Muscle layer of duodenum (tissue), 2 donors: ENCODE data around the gene CBLN3.

Experiments
- H3K27ac ChIP-seq: one replicate; pipeline ENCODE4 v1.7.0; 2013; ENCODE audit warnings: mild to moderate bottlenecking, low read length
- H3K27me3 ChIP-seq: one replicate; pipeline ENCODE4 v1.7.0; 2013; ENCODE audit warnings: low read depth, mild to moderate bottlenecking, control low read depth, low read length
- H3K36me3 ChIP-seq, 2 donors: one replicate each; pipeline ENCODE4 v1.7.0; 2013; ENCODE audit warnings: low read length in 2 of 2, control low read depth in 1 of 2, mild to moderate bottlenecking in 1 of 2; ENCODE audit not compliant: insufficient read depth in 2 of 2, control insufficient read depth in 1 of 2
- H3K4me1 ChIP-seq, 2 donors: one replicate each; pipeline ENCODE4 v1.7.0; 2013; ENCODE audit warnings: low read length in 2 of 2, mild to moderate bottlenecking in 2 of 2, control low read depth in 1 of 2, moderate library complexity in 1 of 2; ENCODE audit not compliant: insufficient read depth in 2 of 2, control insufficient read depth in 1 of 2
- H3K4me3 ChIP-seq, 2 donors: one replicate each; pipeline ENCODE4 v1.7.0; 2013; ENCODE audit warnings: low read length in 2 of 2, low read depth in 1 of 2, mild to moderate bottlenecking in 1 of 2
- H3K9me3 ChIP-seq, 2 donors: one replicate each; pipeline ENCODE4 v1.7.0; 2013; ENCODE audit warnings: low read length in 2 of 2, control low read depth in 1 of 2, mild to moderate bottlenecking in 1 of 2; ENCODE audit not compliant: control insufficient read depth in 1 of 2
- donor health status: healthy.

CBLN3 gene

DNA sequence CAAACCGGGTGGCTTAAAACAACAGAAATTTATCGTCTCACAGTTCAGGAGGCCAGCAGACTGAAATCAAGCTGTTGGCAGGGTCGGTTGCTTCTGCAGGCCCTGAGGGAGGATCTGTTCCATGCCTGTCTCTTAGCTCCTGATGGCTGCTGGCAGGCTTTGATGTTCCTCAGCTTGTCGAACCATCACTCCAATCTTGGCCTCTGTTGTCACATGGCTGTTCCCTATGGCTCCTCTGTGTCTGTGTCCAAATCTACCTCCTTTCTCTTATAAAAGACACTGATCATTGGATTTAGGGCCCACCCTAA is 47.5 kb downstream of the CBLN3 start:
- H3K27me3 ChIP-seq: no peaks in the 10 kb centered on the region
- no peaks in the 10 kb centered on the region for H3K36me3 ChIP-seq
- no peak overlapping the region for H3K4me3 ChIP-seq
- no peak overlapping the region for H3K27ac ChIP-seq
- peaks cover 0 to 10% of the 10 kb centered on the region in 2 donors for H3K4me1 ChIP-seq
- H3K9me3 ChIP-seq: no peaks in the 10 kb centered on the region

DNA sequence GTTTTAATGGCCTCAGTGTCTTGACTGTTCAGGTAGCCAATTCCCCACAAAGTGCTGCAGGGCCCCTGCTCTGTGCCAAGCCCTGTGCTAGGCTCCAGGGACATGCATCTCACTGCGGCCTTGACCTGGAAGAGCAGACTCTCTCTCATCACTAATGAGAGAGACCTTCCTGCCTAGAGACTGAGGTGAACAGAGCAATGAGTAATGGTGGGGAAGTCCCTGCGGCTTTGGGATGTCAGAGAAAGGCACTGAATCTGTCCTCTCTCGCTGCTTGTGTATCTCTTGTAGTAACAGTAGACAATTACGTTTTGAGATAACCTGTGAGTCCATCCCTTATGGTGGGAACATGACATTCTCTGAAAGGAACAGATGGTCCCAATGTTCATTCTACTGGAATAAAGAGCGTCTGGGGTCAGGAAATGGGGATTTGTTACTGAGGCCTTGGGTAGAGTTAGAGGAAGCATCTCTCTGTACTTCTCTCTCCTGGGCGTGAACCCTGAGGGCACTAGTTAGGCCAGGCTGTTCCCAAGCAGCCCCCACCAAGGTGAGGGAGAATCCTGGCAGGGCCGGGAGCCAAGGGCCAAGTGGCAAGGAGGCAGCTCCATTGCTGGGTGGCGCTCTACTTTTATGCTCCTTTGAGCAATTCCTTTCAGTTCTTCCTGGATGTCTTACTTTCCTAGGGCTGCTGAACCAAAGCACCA is 48.0 kb downstream of the CBLN3 start:
- Histone ChIP-seq H3K27me3 (no peaks in the 10 kb centered on the region), H3K27ac (no peak overlapping the region)

DNA sequence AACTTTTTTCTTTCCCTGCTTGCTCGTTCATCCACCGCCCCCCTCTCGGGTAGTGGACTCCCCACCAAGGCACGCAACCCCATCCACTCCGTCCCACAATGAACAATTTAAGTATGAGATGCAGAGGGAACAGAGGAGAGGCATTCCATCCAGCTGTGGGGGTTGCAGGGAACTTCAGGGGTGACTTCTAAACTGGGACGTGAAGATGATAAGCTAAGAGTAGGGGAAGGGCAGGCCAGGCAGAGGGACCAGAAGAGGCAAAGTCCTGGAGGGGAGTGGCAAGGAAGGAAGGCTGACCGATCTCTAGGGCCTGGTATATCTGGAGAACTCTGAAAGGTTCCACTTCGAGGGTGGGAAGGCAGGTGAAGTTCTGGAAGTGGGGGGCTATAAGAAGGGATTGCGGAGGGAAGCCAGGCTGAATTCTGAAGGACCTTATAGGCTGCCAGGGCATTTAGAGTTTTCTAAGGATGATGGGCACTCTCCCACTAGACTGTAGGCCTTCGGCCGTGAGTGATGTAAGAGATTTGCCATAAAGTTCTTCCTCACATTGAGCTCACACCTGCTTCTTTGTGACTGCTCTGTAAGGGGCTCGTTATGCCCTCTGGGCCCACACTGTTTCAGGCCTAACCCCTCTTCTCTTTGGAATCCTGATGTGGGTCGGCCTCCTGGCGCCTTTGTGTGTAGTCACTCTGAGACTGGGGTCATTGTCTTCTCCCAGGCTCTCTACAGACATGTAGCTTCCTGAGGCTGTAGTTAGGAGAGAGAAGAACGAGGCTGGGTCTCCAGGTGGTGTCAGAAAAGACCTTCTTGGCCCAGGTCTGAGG is 49.3 kb downstream of the CBLN3 start:
- Histone ChIP-seq H3K9me3 (no peaks in the 10 kb centered on the region), H3K27me3 (no peaks in the 10 kb centered on the region), H3K4me1 (peaks cover 0 to 17% of the 10 kb centered on the region in 2 donors), H3K27ac (no peak overlapping the region), H3K36me3 (peaks cover 0 to 15% of the 10 kb centered on the region in 2 donors), H3K4me3 (no peak overlapping the region)

More for the DNA sequence above, 48.0 kb downstream of the CBLN3 start:
- peaks cover 0 to 13% of the 10 kb centered on the region in 2 donors for H3K4me1 ChIP-seq
- H3K4me3 ChIP-seq: no peak overlapping the region
- peaks cover 0 to 2% of the 10 kb centered on the region in 2 donors for H3K36me3 ChIP-seq
- H3K9me3 ChIP-seq: no peaks in the 10 kb centered on the region

DNA sequence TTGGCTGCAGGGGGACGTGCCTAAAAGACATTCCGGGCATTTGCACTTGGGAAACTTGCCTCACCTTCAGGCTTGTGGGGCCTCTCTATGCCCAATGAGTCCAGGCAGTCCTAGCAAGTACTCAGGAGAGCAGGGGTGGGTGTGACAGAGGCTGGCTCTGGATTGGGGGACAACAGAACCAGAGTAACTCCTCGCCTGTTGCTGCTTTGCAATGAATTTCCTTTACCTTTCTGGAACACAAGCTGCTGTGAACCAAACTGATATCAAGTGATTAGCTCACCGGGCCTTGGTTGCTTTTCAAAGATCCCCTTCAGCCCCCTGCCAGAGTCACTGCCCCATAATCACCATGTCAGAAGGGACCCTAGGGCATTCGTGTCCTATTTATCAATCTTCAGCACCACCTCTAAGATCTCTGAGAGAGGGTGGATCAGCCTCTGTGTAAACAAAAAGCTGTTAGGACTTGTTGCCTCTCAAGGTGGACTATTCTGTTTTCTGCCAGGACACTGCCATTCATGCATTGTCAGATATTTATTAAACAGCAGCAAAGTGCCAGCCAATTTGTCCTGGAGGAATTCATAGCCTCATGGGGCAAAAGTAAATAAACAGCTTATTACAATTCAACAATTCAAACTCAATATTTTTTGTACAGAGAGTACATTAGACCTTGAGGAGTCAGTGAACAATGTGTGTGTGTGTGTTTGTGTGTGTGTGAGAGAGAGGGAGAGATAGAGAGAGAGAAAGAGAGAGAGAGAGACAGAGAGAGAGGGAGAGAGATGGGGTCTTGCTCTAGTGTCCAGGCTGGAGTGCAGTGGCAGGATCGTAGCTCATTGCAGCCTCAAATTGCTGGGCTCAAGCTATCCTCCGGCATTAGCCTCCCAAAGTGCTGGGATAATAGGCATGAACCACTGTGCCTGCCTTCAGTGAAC is 50.2 kb downstream of the CBLN3 start:
- Histone ChIP-seq H3K4me1 (peaks cover 0 to 17% of the 10 kb centered on the region in 2 donors), H3K36me3 (peaks cover 5 to 18% of the 10 kb centered on the region in 2 donors), H3K27me3 (no peaks in the 10 kb centered on the region), H3K27ac (no peak overlapping the region), H3K4me3 (no peak overlapping the region), H3K9me3 (no peaks in the 10 kb centered on the region)

DNA sequence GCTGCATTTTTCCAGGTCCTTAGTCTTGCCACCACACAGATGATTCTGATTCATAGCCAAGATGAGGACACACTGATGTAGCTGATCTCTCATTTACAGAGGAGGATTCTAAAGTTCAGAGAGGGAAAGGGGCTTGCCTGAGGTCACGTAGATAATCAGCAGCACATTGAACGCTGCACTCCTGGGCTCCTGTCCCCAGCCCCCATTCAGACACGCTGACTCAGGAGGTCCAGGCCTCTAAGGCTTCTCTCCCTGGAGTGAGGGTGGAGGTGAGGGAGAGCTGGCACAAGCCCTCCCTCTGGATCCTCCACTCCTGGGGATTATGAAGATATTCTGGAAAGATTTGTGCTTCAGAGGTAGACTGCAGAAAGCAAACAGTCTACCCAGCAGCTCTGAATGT is 51.1 kb downstream of the CBLN3 start:
- Histone ChIP-seq H3K9me3 (no peaks in the 10 kb centered on the region), H3K4me3 (no peak overlapping the region), H3K36me3 (peaks cover 5 to 24% of the 10 kb centered on the region in 2 donors), H3K27me3 (no peaks in the 10 kb centered on the region), H3K4me1 (peaks cover 0 to 17% of the 10 kb centered on the region in 2 donors), H3K27ac (no peak overlapping the region)

DNA sequence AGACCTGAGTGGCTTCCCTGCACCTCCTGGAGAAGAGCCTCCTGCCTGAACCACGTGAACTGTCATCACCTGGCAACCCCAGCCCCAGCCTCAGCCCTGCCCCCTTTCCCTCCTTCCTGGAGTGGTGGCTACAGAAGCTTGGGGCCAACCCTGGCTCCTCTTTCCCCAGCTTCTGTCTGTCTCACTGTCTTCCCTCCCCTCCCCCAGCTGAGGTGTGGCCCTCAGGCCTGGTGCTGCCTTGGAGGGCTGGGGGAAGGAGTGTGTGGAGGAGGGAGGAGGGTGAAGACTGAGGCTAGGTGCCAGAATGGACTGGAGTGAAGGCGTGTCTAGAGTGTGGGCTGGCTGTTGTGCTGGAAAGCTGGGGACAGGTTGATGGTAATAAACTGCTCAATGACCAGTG is 51.8 kb downstream of the CBLN3 start:
- no peaks in the 10 kb centered on the region for H3K27me3 ChIP-seq
- H3K4me1 ChIP-seq: peaks cover 0 to 17% of the 10 kb centered on the region in 2 donors
- no peaks in the 10 kb centered on the region for H3K9me3 ChIP-seq
- H3K27ac ChIP-seq: no peak overlapping the region
- H3K36me3 ChIP-seq: peaks cover 5 to 30% of the 10 kb centered on the region in 2 donors
- no peak overlapping the region for H3K4me3 ChIP-seq

DNA sequence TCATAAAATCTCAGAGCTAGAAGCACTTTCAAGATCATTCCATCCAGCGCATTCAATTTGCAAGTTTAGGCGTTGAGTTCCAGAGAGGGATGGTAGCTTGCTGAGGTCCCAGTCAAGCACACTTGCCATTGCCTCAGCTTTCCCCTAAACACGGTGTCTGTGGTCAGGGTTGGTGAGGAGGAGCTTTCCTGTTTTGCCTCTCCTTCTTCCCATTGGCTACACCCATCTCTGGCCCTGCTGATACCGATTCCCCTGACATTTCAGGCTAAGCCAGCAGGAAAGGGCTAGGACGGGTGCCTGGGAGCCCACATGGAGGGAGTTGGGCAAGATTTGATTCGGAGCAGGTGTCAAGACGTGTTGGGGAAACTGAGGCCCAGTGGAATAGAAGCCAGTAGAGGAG is 52.3 kb downstream of the CBLN3 start:
- H3K9me3 ChIP-seq: no peaks in the 10 kb centered on the region
- no peak overlapping the region for H3K27ac ChIP-seq

More for the DNA sequence above, 52.3 kb downstream of the CBLN3 start:
- H3K4me3 ChIP-seq: no peak overlapping the region
- no peaks in the 10 kb centered on the region for H3K27me3 ChIP-seq
- H3K36me3 ChIP-seq: peaks cover 5 to 35% of the 10 kb centered on the region in 2 donors
- H3K4me1 ChIP-seq: peaks cover 0 to 22% of the 10 kb centered on the region in 2 donors
